Stimulated activated CD8-positive, alpha-beta memory T cell treated with anti-CD3 and anti-CD28 coated beads, Interleukin-15, amount 100 ng/mL, for 48 hours (primary cell): Measurements from ENCODE around the gene NHSL2.

Source experiments
- DNase-seq, 2 donors: peaks; one replicate each; pipeline ENCODE4 v3.0.0-alpha.2; 2020; ENCODE audit warnings: low read depth in 2 of 2

Gene NHSL2

DNA sequence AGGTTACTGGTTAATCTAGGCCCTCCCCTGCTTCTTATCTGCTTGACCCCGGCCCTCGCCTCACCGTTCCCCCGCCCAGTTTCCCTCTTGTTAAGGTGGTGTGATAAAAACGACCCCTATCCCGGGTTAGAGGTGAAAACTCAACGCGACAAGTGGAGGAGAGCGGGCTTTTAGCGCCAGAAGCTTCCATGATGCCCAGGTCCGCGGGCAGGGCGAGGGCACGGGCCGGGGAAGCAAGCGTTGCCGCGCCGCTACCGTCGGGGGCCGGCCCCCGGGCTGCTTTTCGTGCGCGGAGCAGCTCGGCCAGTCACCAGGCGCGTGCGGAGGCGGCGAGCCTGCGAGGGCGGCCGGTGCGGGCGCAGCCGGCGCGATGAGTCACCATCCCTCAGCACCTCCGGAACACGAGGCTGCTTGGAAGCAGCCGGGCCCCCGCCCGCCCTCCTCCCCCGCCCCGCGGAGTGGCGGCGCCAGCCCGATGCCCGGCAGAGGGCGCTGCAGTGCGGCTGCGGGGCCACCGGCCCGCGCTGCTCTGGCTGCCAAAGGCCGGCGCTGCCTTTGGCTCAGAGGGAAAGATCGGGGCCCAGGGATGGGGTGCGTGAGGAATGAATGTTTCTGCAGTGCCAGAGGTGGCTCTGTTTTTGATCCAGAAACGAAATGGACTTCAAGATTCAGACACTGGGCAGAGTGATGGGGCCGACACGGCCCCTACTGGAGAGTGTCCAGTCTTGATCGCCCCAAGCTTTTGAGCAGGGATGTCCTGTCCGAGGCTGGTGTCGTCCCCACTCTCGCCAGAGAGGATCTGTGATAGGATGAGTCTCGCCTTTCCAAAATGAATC is 107.8 kb downstream of the NHSL2 start:
- DNase-seq: peak; percentile 74 to 75

DNA sequence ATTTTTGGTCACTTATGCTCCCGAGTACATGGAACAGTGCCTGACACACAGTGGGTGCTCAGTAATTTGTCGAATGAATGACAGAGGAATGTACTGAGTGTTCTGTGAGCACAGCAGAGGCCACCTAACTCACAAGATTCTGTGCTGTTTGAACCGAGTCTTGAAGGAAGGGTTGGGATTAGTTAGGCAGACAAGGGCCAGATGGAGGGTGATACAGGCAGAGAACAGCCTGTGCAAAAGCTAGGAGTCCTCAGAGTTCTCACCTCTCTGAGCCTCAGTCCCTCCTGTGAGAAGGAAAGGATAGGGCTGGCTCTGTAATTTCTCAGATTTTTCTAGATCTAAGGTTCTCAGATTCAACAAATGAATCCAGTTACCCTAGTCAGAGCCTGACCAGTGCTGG is 108.8 kb downstream of the NHSL2 start:
- no peak for DNase-seq

DNA sequence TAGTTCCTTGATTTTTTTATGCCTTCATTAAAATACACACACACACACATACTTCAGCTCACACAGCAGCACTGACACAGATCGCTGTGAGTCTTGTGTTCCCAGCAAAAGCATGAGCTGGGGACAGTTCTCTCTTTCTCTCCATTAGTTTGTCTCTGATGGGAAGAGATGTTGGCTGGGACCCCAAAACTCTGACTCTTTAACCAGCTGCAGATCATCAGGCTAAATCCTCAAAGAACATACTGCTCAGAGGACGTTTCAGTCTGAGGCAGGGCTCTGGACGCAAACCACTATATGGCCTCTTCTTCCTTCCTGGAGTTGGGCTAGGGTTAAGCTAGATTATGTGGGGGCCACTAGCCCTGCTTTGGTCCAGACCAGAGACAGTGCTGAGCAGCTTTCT is 109.6 kb downstream of the NHSL2 start:
- no peak for DNase-seq

DNA sequence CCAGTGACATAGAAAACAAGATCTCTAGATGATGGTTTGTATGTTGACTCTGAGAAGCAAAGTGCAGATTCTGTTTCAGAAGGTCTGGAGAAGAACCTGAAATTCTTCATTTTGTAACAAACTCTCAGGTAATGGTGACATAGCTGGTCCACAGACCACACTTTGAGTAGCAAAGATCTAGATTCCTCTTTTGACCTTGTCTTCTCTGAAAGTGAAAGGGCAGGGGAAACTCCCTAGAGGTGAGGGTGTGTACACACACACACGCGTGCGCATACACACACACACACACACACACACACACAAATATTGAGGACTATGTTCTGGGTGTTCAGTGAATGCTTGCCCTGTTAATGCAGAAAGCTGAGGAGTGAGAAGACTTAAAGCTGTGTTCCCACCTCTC is 110.1 kb downstream of the NHSL2 start:
- DNase-seq: no peak

DNA sequence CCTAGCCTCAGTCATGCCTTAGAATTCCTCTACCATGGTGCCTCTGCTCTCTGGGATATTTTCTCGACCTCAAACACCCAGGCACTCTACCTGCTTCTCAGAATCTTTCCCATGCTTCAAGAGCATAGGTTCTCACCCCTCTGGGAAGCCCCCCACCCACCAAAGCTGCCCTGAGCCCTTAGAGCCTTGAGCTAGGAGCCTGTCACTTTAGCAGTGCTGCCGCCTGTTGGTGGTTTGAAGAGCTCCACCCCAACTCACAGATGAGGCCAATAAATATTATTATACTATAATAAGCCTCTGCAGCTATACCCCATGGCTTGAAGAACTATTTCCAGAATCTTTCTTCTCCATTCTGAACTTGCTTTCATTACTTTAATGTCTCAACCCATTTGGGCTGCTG is 111.3 kb downstream of the NHSL2 start:
- DNase-seq: no peak

DNA sequence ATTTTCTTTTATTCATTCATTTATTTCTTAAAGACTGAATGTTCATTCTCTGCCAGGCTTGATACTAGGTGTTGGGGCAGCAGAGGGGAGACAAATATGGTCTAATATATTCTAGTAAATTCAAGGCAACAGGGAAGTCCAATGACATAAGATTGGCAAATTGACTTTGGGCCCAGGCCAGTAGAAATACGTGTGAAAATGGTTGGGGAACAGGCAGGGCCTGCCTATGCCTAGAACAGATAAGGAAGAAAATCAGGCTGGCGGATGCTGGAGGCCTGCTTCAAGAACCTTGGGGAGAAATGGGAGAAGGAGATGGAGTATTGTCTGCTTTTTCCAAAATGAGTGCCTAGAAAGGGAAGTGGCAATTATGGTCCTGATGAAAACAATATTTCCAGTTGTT is 112.4 kb downstream of the NHSL2 start:
- no peak for DNase-seq

DNA sequence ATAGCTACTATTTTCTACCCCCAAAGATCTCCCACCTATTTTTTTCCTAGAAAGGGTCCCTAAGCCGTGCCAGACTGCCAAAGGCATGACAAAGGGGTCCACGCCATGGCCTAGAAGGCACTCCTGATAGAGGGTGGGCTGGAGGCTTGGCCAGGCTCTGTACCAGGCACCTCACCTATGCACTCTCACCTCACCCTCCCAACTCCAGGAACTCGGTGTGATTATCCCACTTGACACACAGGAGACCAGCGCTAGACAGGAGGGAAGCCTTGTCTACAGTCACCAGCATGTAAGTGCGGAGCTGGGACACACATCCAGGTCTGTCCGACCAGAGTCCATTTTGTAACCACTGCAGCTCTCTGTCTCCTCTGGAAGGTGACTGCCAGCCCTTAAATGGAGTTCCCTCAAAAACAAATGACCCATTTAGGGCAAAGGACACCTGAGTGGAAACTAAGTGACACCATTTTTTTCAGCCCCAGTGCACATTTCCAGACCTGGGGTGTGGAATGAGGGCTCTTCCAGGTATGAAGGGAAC is 114.7 kb downstream of the NHSL2 start:
- no peak for DNase-seq

DNA sequence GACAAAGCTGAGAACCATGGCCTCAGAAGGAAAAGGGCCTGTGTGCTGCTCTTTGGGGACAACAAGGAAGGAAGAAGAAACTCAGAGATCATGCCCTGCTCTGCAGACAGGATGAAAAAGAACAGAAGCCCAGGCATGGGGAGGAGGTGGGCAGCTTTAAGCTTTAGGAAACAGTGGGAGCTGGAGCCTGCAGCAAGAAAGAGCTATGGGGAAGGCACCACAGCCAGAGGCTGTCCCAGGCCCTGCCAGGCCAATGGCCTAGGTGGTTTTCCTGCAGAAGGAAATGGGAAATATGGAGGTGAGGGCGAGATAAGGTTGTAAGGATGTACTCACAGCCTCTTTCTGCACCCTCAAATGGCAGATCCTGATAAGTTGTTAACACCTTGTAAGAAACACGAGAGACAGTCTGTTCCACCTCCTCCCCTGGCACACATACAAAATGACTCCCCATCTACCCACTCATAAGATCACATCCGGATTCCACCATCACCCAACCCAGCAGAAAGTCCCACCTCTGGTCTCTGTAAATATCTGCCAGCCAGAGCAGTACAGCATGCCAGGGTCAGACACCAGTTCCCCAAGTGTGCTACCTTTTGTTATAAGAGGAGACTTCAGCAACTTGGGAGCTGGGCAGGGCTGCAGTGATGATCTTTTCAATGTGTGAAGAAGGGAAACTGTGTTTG is 115.8 kb downstream of the NHSL2 start:
- no peak for DNase-seq

DNA sequence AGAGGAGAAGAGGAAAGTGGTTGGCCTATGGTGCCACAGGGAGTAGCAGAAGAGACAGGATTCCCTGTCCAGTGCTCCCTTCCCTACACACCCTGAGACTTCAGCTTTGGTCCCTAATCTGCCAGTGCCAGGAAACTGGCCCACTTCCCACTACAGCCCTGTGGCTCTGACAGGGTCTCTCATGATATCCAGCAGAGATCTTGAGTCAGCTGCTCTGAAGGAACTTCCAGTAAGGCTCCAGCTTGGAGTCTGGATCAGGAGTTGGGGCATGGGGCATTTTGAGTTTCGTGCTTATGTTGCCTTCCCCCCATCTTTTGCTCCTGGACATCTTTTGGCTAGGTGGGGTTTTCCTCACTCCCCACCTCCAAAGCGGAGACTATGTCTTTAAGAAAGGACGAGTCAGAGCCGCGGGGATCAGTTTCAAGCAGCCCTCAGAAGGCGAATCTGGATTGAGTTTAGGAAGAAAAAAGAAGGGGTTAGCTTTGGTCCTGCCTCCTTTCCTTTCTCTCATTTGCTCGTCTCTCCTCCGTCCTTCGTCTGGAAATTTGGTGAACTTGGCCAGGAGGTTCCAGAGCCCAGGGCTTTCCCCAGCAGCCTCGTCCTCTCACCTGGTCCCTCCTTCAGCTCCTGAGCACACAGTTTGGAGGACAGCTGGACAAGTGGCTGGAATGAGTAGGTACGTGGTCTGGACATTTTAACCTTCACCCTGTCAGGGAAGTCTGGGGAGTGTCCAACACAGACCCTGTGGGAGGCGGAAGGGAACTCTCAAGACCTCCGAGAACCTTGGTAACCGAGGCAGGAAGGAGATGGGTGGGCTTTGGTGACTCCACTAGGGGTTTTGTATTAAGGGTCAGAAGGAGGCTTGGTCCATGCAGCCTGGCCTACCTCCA is 116.6 kb downstream of the NHSL2 start:
- DNase-seq: no peak

DNA sequence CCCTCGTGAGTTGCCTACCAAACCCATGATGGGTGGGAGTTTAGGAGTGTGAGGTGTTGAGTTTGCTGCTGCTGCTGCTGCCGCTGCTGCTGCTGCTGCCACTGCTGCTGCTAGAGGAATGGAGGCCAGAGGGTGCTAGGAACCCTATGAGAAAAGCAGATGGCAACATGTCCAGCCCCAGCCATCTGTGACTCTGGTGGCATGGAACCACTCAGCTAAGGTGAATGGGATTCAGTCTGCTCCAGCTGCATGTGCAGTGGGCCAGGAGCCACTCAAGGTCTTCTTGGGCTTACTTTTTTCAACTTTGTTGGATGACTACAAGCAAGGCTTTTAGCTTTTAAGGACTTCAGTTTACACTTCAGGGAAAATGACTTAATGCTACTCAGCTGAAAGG is 117.3 kb downstream of the NHSL2 start:
- DNase-seq: no peak

DNA sequence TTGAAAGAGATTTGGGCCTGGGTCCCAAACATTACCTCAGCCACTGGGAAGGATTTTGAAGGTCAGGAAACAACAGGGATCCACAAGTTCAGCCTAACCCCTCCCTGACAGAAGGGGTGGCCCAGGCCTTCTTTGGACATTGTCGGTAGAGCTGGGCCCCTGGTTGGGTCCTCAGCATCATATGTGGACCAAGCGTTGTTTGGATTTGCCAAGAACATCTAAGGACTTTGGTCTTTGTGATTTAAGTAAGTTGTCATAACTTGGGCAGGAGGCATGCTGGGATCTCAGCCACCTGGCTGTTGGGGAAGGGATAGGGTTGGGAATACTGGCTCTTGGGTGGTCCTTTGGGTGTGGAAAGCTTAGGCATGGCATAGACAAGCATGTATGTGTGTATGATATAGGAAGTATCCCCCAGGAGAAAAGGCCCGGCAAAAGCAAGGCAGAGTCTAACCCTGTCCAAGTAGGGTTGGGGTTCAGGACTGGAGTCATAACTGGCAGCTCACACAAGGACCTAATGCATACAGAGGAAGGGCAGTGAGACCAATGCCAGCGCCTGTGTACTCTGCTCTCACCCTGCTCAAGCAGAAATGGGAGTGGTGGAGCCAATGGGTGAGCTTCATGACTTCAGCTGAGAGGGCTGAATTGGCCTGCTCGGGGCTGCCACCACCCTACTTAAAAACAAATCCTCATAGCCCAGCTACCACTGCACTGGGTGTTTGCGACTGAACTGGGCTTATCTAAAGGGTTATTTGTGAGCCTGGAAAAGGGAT is 118.2 kb downstream of the NHSL2 start:
- no peak for DNase-seq

DNA sequence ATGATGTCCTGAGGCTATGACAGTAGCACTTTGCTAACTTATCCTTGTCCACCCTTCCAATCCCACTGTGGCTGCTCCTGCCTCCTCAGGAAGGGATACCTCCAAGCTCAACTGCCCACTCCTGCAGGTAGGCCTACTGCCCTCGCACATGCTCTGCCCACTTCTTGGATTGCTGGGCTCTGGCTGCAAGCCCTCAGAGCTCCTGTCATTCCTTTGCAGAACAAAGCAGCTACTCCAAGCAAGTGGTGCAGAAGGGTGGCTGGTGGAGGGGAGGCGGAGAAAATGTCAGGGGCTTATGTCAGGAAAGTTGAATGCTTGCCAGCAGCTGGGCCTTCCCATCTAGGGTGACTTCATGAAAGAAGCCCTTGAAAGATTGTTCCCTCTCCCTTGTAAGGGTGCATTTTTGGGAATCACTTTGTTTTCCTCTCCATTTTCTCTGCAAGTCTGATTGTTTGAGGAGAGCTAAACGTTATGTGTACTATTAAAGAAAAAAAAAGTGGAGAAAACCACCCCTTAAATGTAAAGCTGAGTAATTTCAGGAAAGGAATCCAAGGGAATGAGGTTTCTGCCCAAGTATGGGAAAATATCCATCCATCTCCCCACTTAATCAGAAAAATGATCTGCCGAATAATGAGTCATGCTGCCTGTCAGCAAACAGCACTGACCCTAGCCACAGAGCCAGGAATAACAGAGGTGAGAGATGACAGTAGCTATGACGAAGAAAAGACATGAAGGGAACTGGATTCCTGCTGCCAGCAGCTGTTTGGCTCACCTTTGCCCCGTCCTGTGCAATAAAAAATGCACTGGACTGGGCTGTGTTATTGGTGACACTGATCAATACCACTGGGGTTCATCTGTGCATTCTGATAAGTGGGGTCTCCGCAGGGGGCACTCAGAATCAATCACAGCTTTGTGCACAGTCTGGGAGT is 119.1 kb downstream of the NHSL2 start:
- DNase-seq: no peak

DNA sequence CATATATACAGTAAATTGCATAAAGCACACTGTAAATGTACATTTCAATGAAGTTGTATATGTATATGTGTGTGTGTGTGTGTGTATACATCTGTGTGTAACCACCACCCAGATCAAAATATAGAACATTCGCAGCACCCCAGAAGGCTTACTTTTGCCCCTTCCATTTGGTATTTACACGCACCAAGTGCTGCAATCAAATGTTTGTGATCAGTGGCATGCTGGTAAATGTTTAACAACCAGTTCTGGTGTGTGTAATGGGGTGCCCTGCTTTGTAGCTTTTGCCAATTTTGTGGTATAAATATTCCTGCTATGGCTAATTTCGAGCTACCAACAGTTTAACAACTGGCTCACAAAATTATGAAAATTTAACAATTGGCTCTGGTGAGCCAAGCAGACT is 119.8 kb downstream of the NHSL2 start:
- no peak for DNase-seq

DNA sequence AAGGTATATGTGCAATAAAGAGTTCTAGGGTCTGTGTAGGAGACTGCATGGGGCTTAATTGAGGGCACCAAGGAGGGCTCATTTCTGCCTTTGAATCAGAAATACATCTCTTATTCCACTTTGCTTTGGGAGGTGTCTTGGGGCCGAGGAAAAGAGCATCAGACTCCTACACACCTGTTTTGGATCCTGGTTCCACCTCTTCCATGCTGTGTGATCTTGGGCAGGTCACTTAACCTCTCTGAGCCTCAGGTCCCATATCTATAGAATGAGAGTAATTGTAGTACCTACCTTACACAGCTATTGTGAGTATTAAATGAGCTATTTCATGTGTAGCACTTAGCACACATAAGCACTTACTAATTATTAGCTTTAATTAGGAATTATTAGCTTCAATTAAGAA is 120.5 kb downstream of the NHSL2 start:
- no peak for DNase-seq

DNA sequence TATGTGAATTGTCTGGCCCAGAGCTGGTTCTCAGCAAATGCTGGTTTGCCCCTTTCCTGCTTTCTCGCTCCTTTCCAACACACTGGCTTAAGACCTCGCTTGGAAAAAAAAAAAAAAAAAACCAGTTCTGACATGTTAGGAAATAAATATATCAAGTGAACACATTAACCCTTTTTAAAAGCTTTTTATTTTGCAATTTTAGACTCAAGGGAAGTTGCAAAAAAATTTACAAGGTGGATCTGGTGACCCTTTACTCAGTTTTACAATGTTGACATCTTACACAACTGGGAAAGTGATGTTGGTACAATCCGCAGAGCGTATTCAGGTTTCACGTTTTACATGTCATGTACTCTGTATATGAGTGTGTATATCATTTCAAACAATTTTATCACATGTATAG is 121.0 kb downstream of the NHSL2 start:
- DNase-seq: no peak

DNA sequence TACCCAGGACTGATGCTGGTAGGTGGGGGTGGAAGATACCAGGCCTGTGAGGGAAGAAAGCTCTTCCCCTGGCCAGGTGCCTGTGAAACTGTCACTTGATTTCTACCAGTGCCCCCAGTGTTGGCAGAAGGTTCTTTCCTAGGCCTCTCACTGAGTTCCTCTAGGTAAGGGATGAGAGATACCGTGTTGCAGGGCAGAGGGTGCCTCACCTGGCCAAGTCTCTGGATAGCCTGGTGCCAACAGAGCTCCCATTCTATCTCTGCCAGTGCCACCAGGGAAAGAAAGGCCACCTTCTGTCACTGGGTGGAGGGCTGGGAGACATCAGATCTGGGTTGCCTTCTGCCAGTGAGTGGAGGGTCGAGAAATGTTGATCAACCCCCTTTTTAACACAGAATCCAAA is 127.0 kb downstream of the NHSL2 start:
- no peak for DNase-seq

DNA sequence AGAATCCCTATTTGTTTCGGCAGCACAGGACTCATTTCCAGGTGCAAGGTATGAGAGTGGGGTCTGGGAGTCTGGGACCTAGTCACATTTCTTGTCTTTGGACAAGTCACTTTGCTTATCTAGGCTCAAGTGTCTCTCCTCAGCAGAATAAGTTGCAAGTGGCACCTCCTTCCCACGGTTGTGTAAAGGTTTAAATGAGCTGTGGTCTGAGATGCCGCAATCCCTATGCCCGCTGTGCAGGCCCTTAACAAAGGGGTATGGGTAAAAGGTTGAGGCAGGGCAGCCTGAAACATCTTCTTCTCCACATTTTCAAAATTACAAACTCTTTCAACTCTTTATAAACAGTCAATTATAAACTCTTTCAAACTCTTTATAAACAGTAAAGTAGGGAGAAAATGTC is 127.4 kb downstream of the NHSL2 start:
- DNase-seq: no peak

DNA sequence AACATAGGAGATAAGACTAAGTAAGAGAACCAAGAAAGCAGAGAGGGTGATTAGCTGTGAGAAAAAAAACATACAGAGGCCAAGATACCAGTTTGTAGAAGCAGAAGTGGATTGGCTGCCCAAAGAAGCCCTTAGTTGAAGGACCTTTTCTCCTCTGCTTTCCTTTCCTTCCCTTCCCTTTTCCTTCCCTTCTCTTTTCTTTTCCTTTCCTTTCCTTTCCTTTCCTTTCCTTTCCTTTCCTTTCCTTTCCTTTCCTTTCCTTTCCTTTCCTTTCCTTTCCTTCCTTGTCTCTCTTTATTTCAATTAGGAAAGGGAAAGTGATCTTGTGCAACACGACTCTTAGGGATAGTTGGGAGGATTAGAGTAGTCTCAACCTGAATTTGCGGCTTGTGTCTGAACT is 128.2 kb downstream of the NHSL2 start:
- no peak for DNase-seq

DNA sequence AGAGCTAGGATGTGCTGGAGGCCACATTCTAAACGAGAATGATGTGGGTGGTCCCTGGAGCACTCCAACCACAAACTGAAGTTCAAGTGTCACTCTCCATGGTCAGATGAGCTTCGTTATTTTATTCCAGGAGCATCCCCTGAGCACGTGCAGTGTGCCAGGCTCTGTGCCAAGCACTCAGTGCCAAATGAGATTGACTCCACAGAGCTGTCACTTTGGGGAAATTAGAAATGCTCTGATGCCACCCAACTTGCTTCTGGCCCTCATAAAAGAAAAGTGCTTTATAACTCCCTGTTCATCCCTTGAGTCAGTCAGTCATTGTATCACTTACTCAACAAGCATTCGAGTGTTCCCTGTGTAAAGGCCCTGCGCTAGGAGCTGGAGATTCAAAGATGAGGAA is 129.9 kb downstream of the NHSL2 start:
- no peak for DNase-seq

DNA sequence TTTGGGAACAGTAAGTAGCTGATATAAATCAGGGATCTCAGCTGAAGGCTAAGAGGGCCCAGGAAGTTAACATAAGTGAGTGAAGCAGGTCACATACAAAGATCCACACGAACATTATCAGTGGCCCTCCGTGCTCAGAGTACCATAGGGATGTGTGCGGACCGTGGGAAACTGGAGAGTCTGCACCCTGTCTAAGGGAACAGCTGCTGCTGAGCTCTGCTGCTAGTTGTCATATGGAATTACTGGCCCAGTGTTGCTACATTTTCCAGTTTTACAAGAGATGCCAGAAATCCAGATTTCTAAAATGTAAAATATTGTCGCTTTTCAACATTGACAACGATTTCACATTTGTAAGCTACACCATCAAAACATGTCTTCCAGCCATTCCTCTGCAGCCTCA is 130.5 kb downstream of the NHSL2 start:
- no peak for DNase-seq
